Neutrophil (primary cell): ENCODE data around the gene OR2A7.
"Not testable (repeated sequence)": the region's sequence is repeated elsewhere in the genome, so short reads cannot be mapped to it uniquely, and the experiment has no call there.

Experiments
- H3K27ac ChIP-seq: fragments of 200-600 bp; sonication (generic); 2 replicates; pipeline ENCODE4 v1.5.1; 2016; ENCODE audit warnings: mild to moderate bottlenecking, moderate library complexity
- H3K27me3 ChIP-seq: fragments of 200-600 bp; sonication (generic); 2 replicates; pipeline ENCODE4 v1.6.0; 2016; ENCODE audit warnings: mild to moderate bottlenecking
- H3K36me3 ChIP-seq: fragments of 200-600 bp; sonication (generic); 2 replicates; pipeline ENCODE4 v1.5.1; 2017
- H3K4me1 ChIP-seq, 2 experiments: fragments of 200-600 bp in 1 of 2; sonication (generic) in 1 of 2; 1 replicate in 1 of 2; 2 replicates in 1 of 2; pipeline versions ENCODE4 v1.5.1 to v1.6.1; 2013 to 2016; ENCODE audit warnings: low read depth in 1 of 2, low read length in 1 of 2, mild to moderate bottlenecking in 1 of 2, moderate library complexity in 1 of 2; ENCODE audit not compliant: control insufficient read depth in 1 of 2, insufficient read depth in 1 of 2
- H3K4me3 ChIP-seq, 2 experiments: fragments of 200-600 bp in 1 of 2; sonication (generic) in 1 of 2; 1 replicate in 1 of 2; 2 replicates in 1 of 2; pipeline ENCODE4 v1.5.1; 2013 to 2016; ENCODE audit warnings: low read depth in 1 of 2, low read length in 1 of 2, mild to moderate bottlenecking in 1 of 2, moderate library complexity in 1 of 2
- H3K9me3 ChIP-seq: fragments of 200-600 bp; sonication (generic); 2 replicates; pipeline ENCODE4 v1.5.1; 2016

The OR2A7 gene, protein sequence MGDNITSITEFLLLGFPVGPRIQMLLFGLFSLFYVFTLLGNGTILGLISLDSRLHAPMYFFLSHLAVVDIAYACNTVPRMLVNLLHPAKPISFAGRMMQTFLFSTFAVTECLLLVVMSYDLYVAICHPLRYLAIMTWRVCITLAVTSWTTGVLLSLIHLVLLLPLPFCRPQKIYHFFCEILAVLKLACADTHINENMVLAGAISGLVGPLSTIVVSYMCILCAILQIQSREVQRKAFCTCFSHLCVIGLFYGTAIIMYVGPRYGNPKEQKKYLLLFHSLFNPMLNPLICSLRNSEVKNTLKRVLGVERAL

DNA sequence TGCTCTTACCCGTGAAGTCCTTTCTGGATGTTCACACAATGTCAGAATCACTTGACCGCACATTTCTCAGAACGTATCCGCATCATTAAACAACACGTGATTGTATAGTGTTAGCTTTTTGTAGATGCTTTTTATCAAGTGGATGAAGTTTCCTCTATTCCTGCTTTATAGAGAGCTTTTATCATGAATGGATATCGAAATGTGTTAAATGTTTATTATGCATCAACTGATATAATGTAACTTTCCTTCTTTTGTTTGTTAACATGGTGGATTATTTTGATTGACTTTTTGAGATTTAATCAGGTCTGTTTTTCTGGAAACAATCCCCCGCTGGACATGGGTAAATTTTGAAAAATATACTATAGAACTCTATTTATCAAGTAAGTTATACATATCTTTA lies at the start of gene OR2A7:
TSS of gene OR2A7 (minus strand) at position 101 of the 400 bp plus-strand sequence. CDS start 5,164 bp downstream, outside the sequence.
- not testable (repeated sequence) for H3K9me3 ChIP-seq, H3K27ac ChIP-seq, H3K27me3 ChIP-seq, H3K4me3 ChIP-seq, H3K36me3 ChIP-seq, H3K4me1 ChIP-seq

DNA sequence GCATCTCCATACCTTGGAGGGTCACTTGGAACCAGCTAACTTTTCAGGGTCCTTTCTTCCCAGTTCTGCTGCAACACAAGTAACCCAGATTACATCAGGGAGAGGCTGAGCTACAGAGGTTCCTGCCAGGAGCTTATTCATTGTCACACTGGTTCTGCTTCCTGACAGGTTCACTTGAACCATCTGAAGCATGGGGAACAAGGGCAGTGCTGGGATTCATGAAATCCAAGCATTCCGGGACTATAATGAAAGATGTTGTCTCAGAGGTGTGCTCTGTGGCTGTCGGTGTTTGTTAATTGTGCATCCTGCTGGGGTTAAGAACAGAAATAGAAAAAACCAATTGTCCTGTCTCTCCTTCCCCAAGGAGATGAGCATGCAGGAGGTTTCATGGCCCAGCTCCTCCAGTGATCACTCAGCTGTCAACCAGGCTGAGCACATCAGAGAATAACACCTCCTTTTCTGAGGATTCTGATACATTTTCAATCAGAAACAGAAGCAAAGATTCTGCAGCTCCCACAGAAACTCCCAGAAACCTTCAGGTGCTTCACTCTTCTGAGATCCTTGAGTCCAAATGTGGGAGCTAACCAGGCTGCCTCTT lies 47.4 kb upstream of the OR2A7 start, which contains the start of gene OR2A1:
TSS of gene OR2A1 (plus strand) at position 548 of the 598 bp plus-strand sequence. CDS start 5,706 bp downstream, outside the sequence.
- H3K4me3 ChIP-seq, H3K9me3 ChIP-seq, H3K27me3 ChIP-seq, H3K27ac ChIP-seq, H3K36me3 ChIP-seq, H3K4me1 ChIP-seq: not testable (repeated sequence)

DNA sequence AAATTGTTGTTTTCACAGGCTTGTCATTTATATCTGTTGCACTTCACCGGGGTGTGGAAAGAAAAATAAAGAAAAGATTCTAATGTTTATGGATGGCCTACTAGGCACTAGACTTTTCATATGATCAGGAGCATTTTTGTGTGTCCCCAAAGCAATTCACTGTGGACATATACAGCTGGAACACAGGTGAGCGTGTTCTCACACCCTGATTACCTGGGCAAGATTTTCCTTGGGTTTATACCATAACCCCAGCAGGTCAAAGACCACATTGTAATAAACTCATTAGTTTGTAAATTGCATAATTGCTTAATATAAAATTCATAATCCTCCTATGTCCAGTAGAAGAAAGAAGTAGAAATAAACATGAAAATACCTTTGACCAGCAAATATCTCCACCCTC lies 46.6 kb upstream of the OR2A7 start:
- not testable (repeated sequence) for H3K4me1 ChIP-seq, H3K4me3 ChIP-seq, H3K27ac ChIP-seq, H3K9me3 ChIP-seq, H3K27me3 ChIP-seq, H3K36me3 ChIP-seq

DNA sequence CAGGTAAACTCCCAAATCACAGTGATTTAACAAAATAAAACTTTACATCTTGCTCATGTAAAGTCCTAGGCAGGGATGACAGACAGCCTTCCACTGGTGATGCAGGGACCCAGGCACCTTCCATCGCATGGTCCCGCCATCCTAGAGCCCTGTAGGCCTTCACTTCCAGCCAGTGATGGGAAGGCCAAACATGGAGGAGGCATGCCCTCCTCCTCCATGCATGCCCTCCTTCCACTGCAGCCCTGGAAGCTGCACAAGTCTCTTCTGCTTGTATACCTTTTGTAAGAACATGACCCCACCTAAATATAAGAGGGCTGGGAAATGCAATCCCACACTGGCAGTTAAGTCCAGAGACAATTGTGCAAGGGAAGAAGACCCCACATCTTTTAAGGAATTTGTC lies 45.1 kb upstream of the OR2A7 start:
- not testable (repeated sequence) for H3K9me3 ChIP-seq, H3K4me1 ChIP-seq, H3K27ac ChIP-seq, H3K27me3 ChIP-seq, H3K4me3 ChIP-seq, H3K36me3 ChIP-seq

DNA sequence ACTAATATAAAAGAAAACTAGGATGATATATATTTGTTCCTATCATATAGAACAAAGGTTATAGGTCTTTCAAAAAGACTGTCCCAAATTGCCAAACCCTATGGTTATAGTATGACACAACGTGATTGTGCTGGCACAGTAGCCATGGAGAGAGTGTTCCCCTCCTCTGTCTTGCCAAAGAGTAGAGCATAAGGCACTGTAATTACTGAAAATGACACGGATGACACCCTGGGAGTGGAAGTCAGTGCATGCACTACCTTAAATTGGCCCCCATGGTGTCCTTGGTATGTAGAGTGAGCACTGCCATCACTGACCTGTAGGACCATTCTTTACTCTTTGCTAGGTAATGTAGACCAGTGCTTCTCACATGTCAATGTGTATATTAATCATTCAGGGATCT lies 40.6 kb upstream of the OR2A7 start:
- H3K9me3 ChIP-seq, H3K27me3 ChIP-seq, H3K36me3 ChIP-seq, H3K27ac ChIP-seq, H3K4me3 ChIP-seq, H3K4me1 ChIP-seq: not testable (repeated sequence)

DNA sequence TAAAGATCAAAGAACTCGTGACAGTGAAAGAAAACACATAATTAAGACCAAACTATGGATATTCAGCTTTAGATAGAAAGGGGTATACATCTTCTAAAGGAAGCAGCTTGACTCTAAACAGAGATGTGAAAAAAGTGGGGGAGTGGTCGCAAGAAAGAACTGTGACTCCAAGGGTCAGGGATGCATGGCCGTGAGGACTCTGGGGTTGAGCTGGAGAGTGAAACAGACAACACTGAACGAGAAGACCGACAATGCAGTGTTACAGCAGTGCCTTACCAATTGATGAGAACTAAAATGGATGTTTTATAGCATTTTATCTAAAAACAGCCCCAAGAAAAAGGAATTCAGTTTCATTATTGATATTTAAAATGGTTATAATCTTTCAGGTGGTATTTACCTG lies 39.0 kb upstream of the OR2A7 start:
- not testable (repeated sequence) for H3K27me3 ChIP-seq, H3K27ac ChIP-seq, H3K4me3 ChIP-seq, H3K4me1 ChIP-seq, H3K9me3 ChIP-seq, H3K36me3 ChIP-seq

DNA sequence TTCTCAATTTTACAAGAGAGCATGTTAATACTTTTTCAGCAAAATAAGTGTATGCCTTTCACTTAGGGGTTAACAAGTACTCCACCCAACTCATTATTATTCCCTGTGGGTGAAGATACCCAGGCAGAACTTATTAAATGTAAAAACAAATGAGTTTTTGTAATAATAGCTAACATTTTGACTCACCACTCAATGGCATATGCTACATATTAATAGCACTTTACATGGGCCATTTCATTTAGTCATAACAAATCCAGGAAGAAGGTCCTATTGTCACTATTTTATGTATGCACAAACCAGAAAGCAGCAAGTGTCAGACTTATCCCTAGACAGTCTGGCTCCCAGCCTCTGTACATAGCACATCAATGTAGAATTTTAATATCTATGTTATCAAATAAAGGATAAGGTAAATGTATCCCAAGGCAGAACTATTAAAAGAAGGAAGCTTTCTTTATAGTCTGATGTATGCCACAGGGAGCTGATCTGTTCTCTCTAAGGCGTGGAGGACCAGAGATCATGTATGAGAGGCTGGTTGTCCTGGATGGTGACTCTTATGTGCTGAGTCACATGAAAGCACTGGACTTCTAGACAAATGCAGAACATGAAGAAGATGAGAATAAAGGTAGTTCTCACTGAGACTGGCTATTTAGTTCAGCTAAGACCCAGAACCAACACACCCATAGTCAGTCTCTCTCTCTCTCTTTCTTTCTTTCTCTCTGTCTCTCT lies 38.1 kb upstream of the OR2A7 start:
- not testable (repeated sequence) for H3K27me3 ChIP-seq, H3K4me1 ChIP-seq, H3K27ac ChIP-seq, H3K4me3 ChIP-seq, H3K36me3 ChIP-seq, H3K9me3 ChIP-seq

DNA sequence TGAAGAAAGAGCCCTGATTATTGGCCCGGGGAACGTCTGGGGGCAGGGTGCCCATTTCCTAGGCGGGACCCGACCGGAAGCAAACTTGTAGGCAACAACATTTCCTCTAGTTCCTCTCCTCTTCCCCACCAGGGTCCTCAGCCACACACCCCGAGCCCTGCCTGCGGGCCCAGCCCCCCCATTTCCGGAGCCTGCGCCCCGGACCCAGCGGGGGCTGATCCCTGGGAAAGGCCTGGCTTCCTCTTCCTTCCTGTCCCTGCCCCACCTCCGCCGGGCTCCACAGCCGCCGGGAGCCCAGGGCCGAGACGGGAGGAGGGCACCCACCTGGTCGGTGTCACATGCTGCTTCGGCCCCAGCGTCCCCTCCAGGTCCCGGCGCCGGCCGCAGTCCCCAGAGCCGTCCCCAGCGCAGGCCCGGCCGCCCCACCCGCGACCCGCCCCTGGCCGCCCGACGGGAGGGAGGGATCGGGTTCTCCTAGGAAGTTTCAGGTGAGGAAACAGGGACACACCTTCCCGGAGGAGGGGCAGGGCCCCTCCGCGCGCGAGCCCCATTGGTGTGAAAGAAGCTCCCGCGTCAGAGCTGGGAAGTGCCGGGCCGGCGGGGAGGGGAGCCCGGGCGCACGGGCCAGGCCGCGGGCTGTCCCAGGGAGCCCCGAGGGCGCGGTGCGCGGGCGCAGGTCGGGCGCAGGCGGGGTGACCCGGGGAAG lies 29.4 kb upstream of the OR2A7 start:
- not testable (repeated sequence) for H3K4me3 ChIP-seq, H3K27me3 ChIP-seq, H3K9me3 ChIP-seq, H3K36me3 ChIP-seq, H3K27ac ChIP-seq, H3K4me1 ChIP-seq

DNA sequence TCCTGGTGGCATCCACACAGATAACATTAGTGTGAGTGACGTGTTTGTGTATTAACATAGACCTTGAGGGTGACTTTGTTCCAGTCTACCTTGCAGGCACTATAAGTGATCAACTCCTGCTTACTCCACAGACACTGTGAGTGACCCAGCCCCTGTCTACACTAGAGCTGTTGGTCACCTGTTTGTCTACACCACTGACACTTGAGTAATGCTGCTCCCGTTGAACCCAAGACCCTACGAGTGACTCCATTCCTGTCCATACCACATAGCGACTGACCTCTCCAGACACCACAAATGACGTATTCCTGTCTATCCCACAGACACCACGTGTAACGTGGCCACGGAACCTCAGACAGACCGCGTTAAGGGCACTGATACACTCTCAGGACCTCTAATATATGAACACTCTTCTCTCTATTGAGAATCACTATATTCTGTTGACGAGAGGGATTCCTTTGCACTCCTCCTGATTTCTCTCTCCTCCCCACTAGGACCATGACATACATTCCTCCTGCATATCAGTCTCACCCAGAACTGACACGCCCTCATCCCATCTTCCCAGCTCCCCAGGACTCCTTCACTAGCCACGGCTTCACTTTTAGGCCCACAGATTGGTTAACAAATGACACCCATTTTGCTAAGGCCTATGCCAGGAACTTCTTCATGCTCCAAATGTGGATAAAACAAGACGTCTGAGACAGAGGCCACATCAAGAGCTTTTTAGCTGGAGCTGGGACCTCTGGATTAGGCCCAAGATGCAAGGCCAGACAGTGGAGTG lies 28.0 kb upstream of the OR2A7 start:
- H3K9me3 ChIP-seq, H3K4me1 ChIP-seq, H3K4me3 ChIP-seq, H3K27me3 ChIP-seq, H3K36me3 ChIP-seq, H3K27ac ChIP-seq: not testable (repeated sequence)

DNA sequence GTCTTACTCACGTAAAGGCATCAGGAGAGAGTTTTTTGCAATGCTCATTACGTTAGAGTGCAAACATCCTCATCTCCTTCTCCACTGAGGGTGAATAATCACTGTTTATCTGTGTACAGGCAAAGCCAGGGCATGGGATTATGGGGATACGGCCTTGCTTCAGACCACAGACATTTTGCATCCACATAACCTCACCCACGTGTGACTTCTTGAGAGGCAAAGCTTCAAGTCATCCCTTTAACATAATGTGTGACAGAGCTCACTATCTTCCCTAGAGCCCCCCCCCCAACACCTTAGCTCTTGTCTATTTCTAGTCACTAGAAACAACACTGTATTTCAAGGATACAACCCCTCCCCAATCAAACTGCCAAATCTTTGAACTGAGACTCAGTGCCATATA lies 27.0 kb upstream of the OR2A7 start:
- not testable (repeated sequence) for H3K27me3 ChIP-seq, H3K36me3 ChIP-seq, H3K9me3 ChIP-seq, H3K4me3 ChIP-seq, H3K4me1 ChIP-seq, H3K27ac ChIP-seq

DNA sequence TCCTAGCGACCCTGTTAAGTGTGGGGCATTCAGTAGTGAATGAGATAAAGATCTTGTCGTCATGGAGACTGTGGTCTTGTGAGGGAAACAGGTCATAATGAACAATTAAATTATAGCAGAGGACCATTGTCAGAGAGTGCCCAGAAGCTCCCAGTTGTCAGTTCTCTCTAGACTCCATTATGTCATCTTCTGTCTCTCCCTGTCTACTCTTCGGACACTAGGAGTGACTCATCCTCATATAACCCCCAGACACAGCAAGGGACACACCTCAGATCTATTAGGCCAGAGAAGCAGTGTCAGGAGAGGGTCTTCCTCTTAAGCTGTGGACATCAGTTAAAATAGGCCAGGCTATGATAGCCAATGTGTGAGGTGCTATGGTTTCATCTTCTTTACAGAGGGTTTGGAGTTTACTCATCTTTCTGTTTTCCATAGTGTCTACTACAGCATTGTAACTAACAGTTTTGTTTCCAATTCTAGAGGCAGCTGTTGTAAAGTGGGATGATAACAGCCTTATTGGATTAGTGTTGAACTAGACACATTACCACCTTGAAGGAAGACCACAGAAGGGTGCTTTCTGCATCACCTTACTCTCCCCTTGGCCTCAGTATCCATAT lies 22.7 kb upstream of the OR2A7 start:
- H3K36me3 ChIP-seq, H3K4me1 ChIP-seq, H3K9me3 ChIP-seq, H3K27me3 ChIP-seq, H3K27ac ChIP-seq, H3K4me3 ChIP-seq: not testable (repeated sequence)

DNA sequence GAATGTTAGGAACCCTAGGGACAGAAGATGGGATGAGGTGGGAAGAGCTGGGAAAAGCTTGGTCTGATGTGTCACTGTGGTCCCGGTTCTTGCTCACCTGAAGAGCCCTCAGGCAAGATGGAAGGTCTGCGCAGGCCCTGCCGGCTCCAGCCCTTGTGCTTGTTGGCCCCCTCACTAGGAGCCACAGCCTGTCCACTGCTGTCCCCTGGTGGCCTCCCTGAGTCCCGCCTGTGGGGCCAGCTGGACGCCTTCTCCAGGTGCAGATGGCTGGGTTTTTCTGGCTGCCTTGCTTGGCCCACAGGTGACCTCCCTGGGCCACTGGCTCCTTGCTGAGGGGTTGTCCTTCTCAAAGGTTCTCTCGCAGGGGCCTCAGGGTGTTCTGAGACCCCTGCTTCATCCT lies 19.1 kb upstream of the OR2A7 start:
- not testable (repeated sequence) for H3K27me3 ChIP-seq, H3K4me1 ChIP-seq, H3K27ac ChIP-seq

DNA sequence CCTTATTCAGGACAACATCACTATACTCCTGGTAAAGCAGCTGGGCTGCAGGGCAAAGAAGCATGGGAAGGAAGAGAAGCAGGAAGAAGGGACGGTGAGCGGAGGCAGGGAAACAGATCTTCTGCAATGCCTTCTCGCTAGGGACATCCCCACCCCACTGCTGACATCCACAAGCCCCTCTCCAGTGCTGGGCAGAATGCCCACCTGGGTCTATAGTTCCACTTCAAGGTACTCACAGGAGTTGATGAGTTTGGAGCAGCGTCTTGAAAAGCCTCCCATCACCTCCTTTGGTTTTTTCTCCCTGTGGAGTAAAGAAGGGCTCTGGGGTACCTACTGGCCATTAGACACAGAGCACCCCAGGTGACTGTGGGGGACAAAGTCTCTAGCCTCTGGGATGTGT lies 17.9 kb upstream of the OR2A7 start:
- not testable (repeated sequence) for H3K27ac ChIP-seq, H3K4me1 ChIP-seq, H3K4me3 ChIP-seq, H3K9me3 ChIP-seq, H3K36me3 ChIP-seq, H3K27me3 ChIP-seq

More for the DNA sequence above, 19.1 kb upstream of the OR2A7 start:
- H3K4me3 ChIP-seq, H3K9me3 ChIP-seq, H3K36me3 ChIP-seq: not testable (repeated sequence)
